ENCODE measurements around the gene DEFB129. TPM values are rescaled to one million over a fixed set of nuclear protein-coding genes. Genes with fewer than 3 reads are reported as not detected.

DEFB129 gene
- total RNA-seq, 6 donors from 2014 or later, result not detected

DNA sequence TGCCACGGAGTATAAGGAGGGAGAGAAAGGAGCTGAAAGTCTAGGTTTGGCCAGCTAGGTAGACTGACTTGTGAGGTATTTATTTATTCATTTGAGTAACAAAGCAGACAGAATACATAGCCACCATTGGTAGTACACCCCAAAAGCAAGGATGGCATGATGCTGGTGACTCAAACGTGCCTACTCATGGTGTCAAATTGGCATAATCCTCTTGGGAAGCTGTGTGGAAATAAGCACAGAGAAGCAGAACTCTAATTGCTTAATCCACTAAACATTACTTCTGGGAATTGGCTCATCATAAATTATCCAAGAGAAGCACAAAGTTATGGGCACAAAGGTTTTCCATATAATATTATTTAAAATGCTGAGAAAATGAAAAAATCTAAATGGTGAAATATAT is 32.9 kb downstream of the DEFB129 start:
- DNase-seq, result no peak
- no peaks in the 10 kb centered on the region for H3K36me3 ChIP-seq
- TF ChIP-seq POLR2AphosphoS5 (IDR thresholded peaks at IDR 0.05) (no peak), EP300 (IDR thresholded peaks at IDR 0.05) (no peak), POLR2A (IDR thresholded peaks at IDR 0.05) (no peak)
- TF ChIP-seq, protein P1, sequence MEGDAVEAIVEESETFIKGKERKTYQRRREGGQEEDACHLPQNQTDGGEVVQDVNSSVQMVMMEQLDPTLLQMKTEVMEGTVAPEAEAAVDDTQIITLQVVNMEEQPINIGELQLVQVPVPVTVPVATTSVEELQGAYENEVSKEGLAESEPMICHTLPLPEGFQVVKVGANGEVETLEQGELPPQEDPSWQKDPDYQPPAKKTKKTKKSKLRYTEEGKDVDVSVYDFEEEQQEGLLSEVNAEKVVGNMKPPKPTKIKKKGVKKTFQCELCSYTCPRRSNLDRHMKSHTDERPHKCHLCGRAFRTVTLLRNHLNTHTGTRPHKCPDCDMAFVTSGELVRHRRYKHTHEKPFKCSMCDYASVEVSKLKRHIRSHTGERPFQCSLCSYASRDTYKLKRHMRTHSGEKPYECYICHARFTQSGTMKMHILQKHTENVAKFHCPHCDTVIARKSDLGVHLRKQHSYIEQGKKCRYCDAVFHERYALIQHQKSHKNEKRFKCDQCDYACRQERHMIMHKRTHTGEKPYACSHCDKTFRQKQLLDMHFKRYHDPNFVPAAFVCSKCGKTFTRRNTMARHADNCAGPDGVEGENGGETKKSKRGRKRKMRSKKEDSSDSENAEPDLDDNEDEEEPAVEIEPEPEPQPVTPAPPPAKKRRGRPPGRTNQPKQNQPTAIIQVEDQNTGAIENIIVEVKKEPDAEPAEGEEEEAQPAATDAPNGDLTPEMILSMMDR (IDR thresholded peaks at IDR 0.05), result no peak
- H3K9me3 ChIP-seq, result no peaks in the 10 kb centered on the region
- H3K27me3 ChIP-seq, result no peaks in the 10 kb centered on the region
- ATAC-seq (ENCODE audit: low FRiP score in 2 of 2), result no peak
- H3K4me1 ChIP-seq, result no peaks in the 10 kb centered on the region
- no peak overlapping the region for H3K27ac ChIP-seq
- no peak overlapping the region for H3K4me3 ChIP-seq
- 72 to 73% methylated on average over 2 of the region's 2 CpGs for WGBS, 2 donors

DNA sequence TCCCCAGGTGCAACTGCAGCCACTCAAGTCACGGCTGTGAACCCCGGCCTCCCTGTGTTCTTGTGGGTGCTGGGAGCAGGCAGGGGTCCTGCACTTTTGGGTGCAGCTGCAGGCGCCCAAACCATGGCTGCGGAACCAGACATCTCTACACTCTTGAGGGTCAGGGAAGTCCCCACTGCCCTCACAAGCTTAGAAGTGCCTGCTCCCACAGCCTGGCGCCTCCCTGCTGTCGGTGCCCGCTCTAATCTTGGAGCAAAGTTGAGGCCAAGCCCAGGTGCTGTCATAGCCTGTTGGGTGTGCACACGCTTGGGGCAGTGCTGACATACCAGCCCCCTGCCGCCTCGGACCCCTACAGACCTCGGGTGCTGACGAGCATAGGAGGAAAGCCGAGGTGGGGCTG is 36.6 kb downstream of the DEFB129 start:
- TF ChIP-seq POLR2A (IDR thresholded peaks at IDR 0.05), result no peak
- TF ChIP-seq POLR2AphosphoS5 (IDR thresholded peaks at IDR 0.05), result no peak
- TF ChIP-seq, protein P1 (IDR thresholded peaks at IDR 0.05), result no peak
- no peak for TF ChIP-seq EP300 (IDR thresholded peaks at IDR 0.05)
- no peaks in the 10 kb centered on the region for H3K27me3 ChIP-seq
- H3K4me1 ChIP-seq, result peaks cover 0 to 13% (median 8%) of the 10 kb centered on the region in 4 donors
- 90 to 94% methylated on average over 6 to 12 of the region's 13 CpGs for WGBS, 2 donors
- no peak overlapping the region for H3K27ac ChIP-seq
- H3K36me3 ChIP-seq, result no peaks in the 10 kb centered on the region
- ATAC-seq (ENCODE audit: low FRiP score in 2 of 2) (no peak), DNase-seq (peak in 1 of 2 donors; percentile 43)
- no peak overlapping the region for H3K4me3 ChIP-seq
- no peaks in the 10 kb centered on the region for H3K9me3 ChIP-seq

DNA sequence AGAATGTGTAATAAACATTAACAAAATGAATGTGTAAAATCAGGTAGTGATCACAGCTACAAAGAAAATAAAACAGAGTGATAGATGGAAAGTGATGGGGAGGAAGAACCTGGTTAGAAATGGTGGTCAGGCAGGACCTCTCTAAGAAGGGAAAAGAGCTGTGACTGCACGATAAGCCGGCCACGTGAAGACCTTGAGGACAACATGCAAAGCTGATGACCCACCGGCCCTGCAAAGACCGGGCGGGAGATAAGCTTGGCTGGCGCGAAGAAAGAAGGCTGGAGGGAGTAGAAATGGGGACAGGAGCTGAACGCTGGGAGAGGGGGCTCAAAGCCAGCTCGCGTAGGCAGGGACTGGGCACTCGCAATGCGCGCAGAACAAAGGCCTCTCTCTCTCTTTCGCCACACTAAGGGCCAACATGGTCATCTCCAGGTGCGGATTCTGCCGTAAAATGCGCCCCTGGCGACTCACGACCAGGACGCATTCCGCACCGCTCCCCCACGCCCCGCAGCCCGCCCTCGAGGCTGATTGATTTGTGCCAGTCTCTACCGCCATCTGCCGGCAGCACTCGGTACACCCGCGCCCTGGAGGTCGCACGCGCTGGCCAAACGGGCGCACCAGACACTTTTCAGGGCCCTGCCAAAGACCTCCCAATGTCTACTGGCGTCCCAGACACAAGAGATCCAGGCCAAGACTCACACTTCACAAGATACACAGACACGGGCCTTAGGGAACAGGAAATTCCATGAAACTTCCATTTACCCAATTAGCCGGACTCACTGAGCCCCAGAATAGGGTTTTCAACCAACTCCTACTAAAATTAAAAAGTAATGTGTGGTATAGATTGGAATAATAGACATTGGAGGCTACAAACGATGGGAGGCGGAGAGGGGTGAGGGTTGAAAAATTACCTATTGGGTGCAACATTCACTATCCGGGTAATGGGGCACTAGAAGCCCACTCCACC is 39.8 kb downstream of the DEFB129 start:
- Histone ChIP-seq H3K4me3 (peak overlapping the region; percentile 22 to 57 (median 50)), H3K9me3 (no peaks in the 10 kb centered on the region), H3K4me1 (peaks cover 0 to 13% (median 8%) of the 10 kb centered on the region in 4 donors), H3K27ac (no peak overlapping the region), H3K27me3 (no peaks in the 10 kb centered on the region), H3K36me3 (no peaks in the 10 kb centered on the region)
- peak; percentile 89 to 96 for DNase-seq
- TF ChIP-seq POLR2AphosphoS5 (IDR thresholded peaks at IDR 0.05), result peak in 1 of 2 donors; percentile 20
- TF ChIP-seq, protein P1 (IDR thresholded peaks at IDR 0.05), result peak; percentile 93 to 97 (median 96)
- no peak for TF ChIP-seq EP300 (IDR thresholded peaks at IDR 0.05)
- TF ChIP-seq POLR2A (IDR thresholded peaks at IDR 0.05), result no peak
- 10 to 13% methylated on average over 22 to 43 of the region's 43 CpGs for WGBS, 2 donors
- peak; percentile 96 to 97 for ATAC-seq (ENCODE audit: low FRiP score in 2 of 2)

DNA sequence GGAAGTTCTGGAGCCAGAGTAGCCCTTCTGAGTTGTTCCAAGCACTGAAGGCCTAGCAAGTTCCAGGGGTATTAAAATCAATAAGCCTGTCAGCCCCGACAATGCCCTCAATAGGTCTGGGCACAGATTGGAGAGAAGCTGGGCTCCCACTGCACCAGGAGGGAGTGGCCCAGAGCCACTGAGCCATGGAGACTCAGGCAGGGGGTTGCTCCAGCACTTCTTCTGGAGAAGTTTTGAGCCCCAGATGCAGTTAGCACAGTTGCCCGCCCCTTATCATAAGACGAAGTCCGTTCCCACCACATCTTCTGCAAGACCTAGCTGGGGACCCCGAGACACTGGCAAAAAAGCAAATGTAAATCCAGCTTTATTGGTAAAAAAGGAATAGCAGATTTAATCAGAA is 43.5 kb downstream of the DEFB129 start:
- peaks cover 0 to 4% (median 1%) of the 10 kb centered on the region in 4 donors for H3K36me3 ChIP-seq
- H3K9me3 ChIP-seq, result no peaks in the 10 kb centered on the region
- peaks cover 0 to 13% (median 8%) of the 10 kb centered on the region in 4 donors for H3K4me1 ChIP-seq
- no peak for ATAC-seq (ENCODE audit: low FRiP score in 2 of 2)
- WGBS, 2 donors, result 85 to 94% methylated on average over 5 of the region's 5 CpGs
- no peak overlapping the region for H3K27ac ChIP-seq
- H3K4me3 ChIP-seq, result no peak overlapping the region
- TF ChIP-seq EP300 (IDR thresholded peaks at IDR 0.05) (no peak), POLR2AphosphoS5 (IDR thresholded peaks at IDR 0.05) (no peak), POLR2A (IDR thresholded peaks at IDR 0.05) (no peak)
- TF ChIP-seq, protein P1 (IDR thresholded peaks at IDR 0.05), result no peak
- no peak for DNase-seq
- H3K27me3 ChIP-seq, result no peaks in the 10 kb centered on the region
